B cell (primary cell): ENCODE measurements around the gene STRBP. TPM values are rescaled to one million over a fixed set of nuclear protein-coding genes. Genes with fewer than 3 reads are reported as not detected.

ENCODE experiments used
- ATAC-seq: fragments of 200-7000 bp; cut with Tn5 transposase; one replicate; pipeline ENCODE4 v1.10.0; 2021; ENCODE audit warnings: low read depth, mild to moderate bottlenecking, moderate number of reproducible peaks, moderate library complexity
- CTCF ChIA-PET: fragments of 350-600 bp; sonication (Branson Sonifier 250); formaldehyde crosslinking; loops from one replicate; lab custom pipeline; 2021; ENCODE audit warnings: antibody characterized with exemption, inconsistent platforms; lab: Charles Lee
- POLR2A ChIA-PET: fragments of 350-600 bp; sonication (Branson Sonifier 250); formaldehyde crosslinking; loops from one replicate; lab custom pipeline; 2021; ENCODE audit warnings: antibody characterized with exemption; lab: Charles Lee
- DNase-seq: peaks from one replicate; pipeline ENCODE4 v3.0.0; 2013
- H2AFZ ChIP-seq: 2 replicates; pipeline ENCODE4 v1.6.1; 2012; ENCODE audit warnings: mild to moderate bottlenecking, low read depth, low read length; ENCODE audit not compliant: insufficient read depth, poor library complexity, severe bottlenecking
- H3K27ac ChIP-seq, 2 donors: 1 replicate in 1 of 2; 2 replicates in 1 of 2; pipeline ENCODE4 v1.5.1; 2012 to 2013; ENCODE audit warnings: low read length in 2 of 2, mild to moderate bottlenecking in 2 of 2, moderate library complexity in 1 of 2
- H3K27me3 ChIP-seq, 4 experiments: fragments of 200-600 bp in 1 of 4; sonication (generic) in 1 of 4; replicated peaks in 1 of 4; 1 replicate in 2 of 4; 2 replicates in 2 of 4; pipeline versions ENCODE4 v1.6.1 to v1.7.0; 2013 to 2016; ENCODE audit warnings: low read length in 3 of 4, mild to moderate bottlenecking in 2 of 4, mixed read lengths in 1 of 4, moderate library complexity in 1 of 4; ENCODE audit not compliant: insufficient read depth in 4 of 4, control insufficient read depth in 3 of 4; ENCODE audit errors: control extremely low read depth in 1 of 4
- H3K36me3 ChIP-seq, 2 experiments: replicated peaks in 1 of 2; 1 replicate in 1 of 2; 2 replicates in 1 of 2; pipeline versions ENCODE4 v1.6.1 to v1.7.1; 2013; ENCODE audit warnings: low read length in 1 of 2; ENCODE audit not compliant: insufficient read depth in 2 of 2, control insufficient read depth in 1 of 2; ENCODE audit errors: control extremely low read depth in 1 of 2, extremely low read depth in 1 of 2
- H3K4me1 ChIP-seq, 2 donors: fragments of 200-600 bp in 1 of 2; sonication (generic) in 1 of 2; 1 replicate in 1 of 2; 2 replicates in 1 of 2; pipeline versions ENCODE4 v1.5.1 to v1.6.1; 2013 to 2017; ENCODE audit warnings: low read length in 2 of 2; ENCODE audit not compliant: control insufficient read depth in 2 of 2, insufficient read depth in 2 of 2
- H3K4me2 ChIP-seq: replicated peaks from 2 replicates; pipeline ENCODE3; 2012; ENCODE audit warnings: mild to moderate bottlenecking, low read depth, low read length; ENCODE audit not compliant: poor library complexity, severe bottlenecking
- H3K4me3 ChIP-seq, 5 experiments: fragments of 200-600 bp in 1 of 5; sonication (generic) in 1 of 5; 1 replicate in 3 of 5; 2 replicates in 2 of 5; pipeline versions ENCODE4 v1.5.1 to v1.7.0; 2011 to 2016; ENCODE audit warnings: low read length in 4 of 5, mild to moderate bottlenecking in 4 of 5, low read depth in 2 of 5, control low read depth in 1 of 5, moderate library complexity in 1 of 5; ENCODE audit not compliant: insufficient read depth in 1 of 5; ENCODE audit errors: control extremely low read depth in 1 of 5, extremely low read depth in 1 of 5
- H3K79me2 ChIP-seq: fragments of 200-600 bp; sonication (generic); one replicate; pipeline ENCODE4 v1.6.0; 2016; ENCODE audit warnings: low read length; ENCODE audit not compliant: control insufficient read depth, insufficient read depth
- H3K9ac ChIP-seq: fragments of 200-600 bp; sonication (generic); 2 replicates; pipeline ENCODE4 v1.6.1; 2017; ENCODE audit warnings: mild to moderate bottlenecking, low read length, moderate library complexity
- H3K9me3 ChIP-seq, 3 donors: one replicate each; pipeline versions ENCODE4 v1.6.1 to v1.7.1; 2013; ENCODE audit warnings: low read length in 2 of 3; ENCODE audit not compliant: control insufficient read depth in 2 of 3, insufficient read depth in 1 of 3; ENCODE audit errors: control extremely low read depth in 1 of 3
- H4K20me1 ChIP-seq: 2 replicates; pipeline ENCODE4 v1.6.0; 2012; ENCODE audit warnings: mild to moderate bottlenecking, low read length; ENCODE audit not compliant: insufficient read depth, control insufficient read depth, poor library complexity, severe bottlenecking
- H3K27ac Mint-ChIP-seq: one replicate; pipeline ENCODE4 v1.8.0; 2021; ENCODE audit warnings: mixed read lengths
- H3K27me3 Mint-ChIP-seq: one replicate; pipeline ENCODE4 v1.8.0; 2021; ENCODE audit warnings: mixed read lengths
- H3K4me1 Mint-ChIP-seq: one replicate; pipeline ENCODE4 v1.8.0; 2021; ENCODE audit warnings: mixed read lengths
- H3K4me3 Mint-ChIP-seq: one replicate; pipeline ENCODE4 v1.8.0; 2021; ENCODE audit warnings: mixed read lengths
- H3K9me3 Mint-ChIP-seq: one replicate; pipeline ENCODE4 v1.8.0; 2022; ENCODE audit warnings: mixed read lengths; ENCODE audit not compliant: insufficient read depth
- CTCF ChIP-seq: fragments of 200-600 bp; IDR thresholded peaks from one replicate; pipeline ENCODE4 v1.8.0; 2022; ENCODE audit warnings: antibody characterized with exemption, mild to moderate bottlenecking
- EZH2 ChIP-seq: IDR thresholded peaks from 2 replicates; pipeline ENCODE4 v1.6.1; 2012; ENCODE audit warnings: borderline replicate concordance, low read depth, mild to moderate bottlenecking, moderate library complexity, low read length; ENCODE audit not compliant: insufficient read depth, poor library complexity, severe bottlenecking
- WGBS: methylation state at CpG from one replicate; pipeline ENCODE4 v1.1.5; 2013; ENCODE audit warnings: missing lambda C conversion rate; ENCODE audit not compliant: insufficient coverage; 5-methylcytosine and 5-hydroxymethylcytosine counted together
- intact Hi-C: fragments of 100-400 bp; cut with micrococcal nuclease; formaldehyde crosslinking; loops from one replicate; pipeline ENCODE4 v1.10.0; 2022
- polyA plus RNA-seq: library from polyadenylated mRNA; depleted of rRNA; stranded (reverse); fragments of >200 nt; gene quantifications from 2 replicates; pipeline ENCODE4 v1.2.3, GENCODE V29; 2012
- total RNA-seq, 2 donors: library from RNA; stranded (reverse); fragments of 120-200 nt in 1 of 2; gene quantifications; 1 replicate in 1 of 2; 2 replicates in 1 of 2; pipeline versions ENCODE4 v1.2.3 to v1.2.4, GENCODE V29; 2013 to 2022

Gene STRBP
- total and polyA plus RNA-seq, 2 donors (not counting 1 experiment from before 2014, with no cell fraction given), result 39.1 to 189 TPM

- no peak overlapping the region for H2AFZ ChIP-seq
- H3K9ac ChIP-seq, result no peak overlapping the region
- H3K27ac ChIP-seq, result peak overlapping the region; percentile 85 to 96
- DNase-seq (no peak), ATAC-seq (no peak)
- H4K20me1 ChIP-seq, result no peaks in the 10 kb centered on the region
- H3K4me2 ChIP-seq, result no peak overlapping the region
- ChIA-PET POLR2A (interaction anchor here (0.5 to 0.6 kb wide), 3 partner anchors 9 to 57 kb away, joined by 3 to 5 read pairs (median 3); no protein-coding TSS in a partner anchor), CTCF (interaction anchor here (1.0 to 3.0 kb wide), 3 partner anchors 10 to 172 kb away, joined by 3 to 15 read pairs (median 3); no protein-coding TSS in a partner anchor)
- peaks cover 0 to 32% of the 10 kb centered on the region in 2 experiments for H3K36me3 ChIP-seq
- H3K9me3 ChIP-seq, result no peaks in the 10 kb centered on the region
- no peak overlapping the region for H3K4me3 ChIP-seq
- intact Hi-C loops, result loop anchor here (5.0 kb wide), 1 partner anchor 90 kb away; the partner anchor contains the start of gene STRBP
- no peak for TF ChIP-seq EZH2
- TF ChIP-seq CTCF, result no peak
- Mint-ChIP-seq H3K4me3 (peak overlapping the region; percentile 35), H3K9me3 (no peaks in the 10 kb centered on the region), H3K27ac (peak overlapping the region; percentile 83), H3K27me3 (no peaks in the 10 kb centered on the region), H3K4me1 (peaks cover 66% of the 10 kb centered on the region)
- peaks cover 69% of the 10 kb centered on the region for H3K79me2 ChIP-seq
- H3K27me3 ChIP-seq, result no peaks in the 10 kb centered on the region
- no CpG with 5 or more reads among the region's 2 CpGs for WGBS
- peaks cover 50 to 52% of the 10 kb centered on the region in 2 donors for H3K4me1 ChIP-seq
These were observed 91.4 kb downstream of the STRBP start for GRCh38 chr9:123176949-123177348.
